OCI-LY3 (cell line): ENCODE data around the gene TMEM19.

Experiments used
- H2AFZ ChIP-seq: fragments of 200-600, 300-600 bp; shearing (Covaris generic); 2 replicates; pipeline ENCODE4 v1.6.0; 2014; ENCODE audit warnings: antibody characterized with exemption, low read depth, low read length
- H3K27ac ChIP-seq: fragments of 200-600, 300-600 bp; sonication (generic); 2 replicates; pipeline ENCODE4 v1.5.1; 2014; ENCODE audit warnings: mild to moderate bottlenecking, low read length, moderate library complexity, mixed read lengths
- H3K27me3 ChIP-seq: fragments of 200-600, 300-600 bp; sonication (generic); 2 replicates; pipeline ENCODE4 v1.6.1; 2014; ENCODE audit warnings: low read depth, low read length, mixed read lengths
- H3K36me3 ChIP-seq: fragments of 200-600, 300-600 bp; sonication (generic); replicated peaks from 2 replicates; pipeline ENCODE3; 2014; ENCODE audit warnings: low read depth, low read length, mixed read lengths
- H3K4me1 ChIP-seq: fragments of 300-600, 200-600 bp; sonication (generic); 2 replicates; pipeline ENCODE4 v1.6.1; 2014; ENCODE audit warnings: low read length, mixed read lengths
- H3K4me2 ChIP-seq: fragments of 200-600, 300-600 bp; sonication (generic); 2 replicates; pipeline ENCODE4 v1.6.1; 2014; ENCODE audit warnings: low read length, mixed read lengths
- H3K4me3 ChIP-seq: fragments of 300-600, 200-600 bp; sonication (generic); 2 replicates; pipeline ENCODE4 v1.5.1; 2014; ENCODE audit warnings: antibody characterized with exemption, mild to moderate bottlenecking, low read length, moderate library complexity
- H3K79me2 ChIP-seq: fragments of 300-600, 200-600 bp; shearing (Covaris generic); 2 replicates; pipeline ENCODE4 v1.6.1; 2014; ENCODE audit warnings: mild to moderate bottlenecking, low read length, mixed read lengths
- H3K9ac ChIP-seq: fragments of 300-600, 200-600 bp; shearing (Covaris generic); 2 replicates; pipeline ENCODE4 v1.6.0; 2014; ENCODE audit warnings: mild to moderate bottlenecking, low read length, moderate library complexity
- H3K9me3 ChIP-seq: fragments of 200-600, 300-600 bp; shearing (Covaris generic); 2 replicates; pipeline ENCODE4 v1.6.1; 2014; ENCODE audit warnings: low read length, mixed read lengths; ENCODE audit not compliant: insufficient read depth
- H4K20me1 ChIP-seq: fragments of 200-600, 300-600 bp; sonication (generic); 2 replicates; pipeline ENCODE4 v1.6.1; 2016; ENCODE audit warnings: low read length, mixed read lengths; ENCODE audit not compliant: insufficient read depth
- EZH2phosphoT487 ChIP-seq: fragments of 200-600 bp; shearing (Covaris generic); IDR thresholded peaks from 2 replicates; pipeline ENCODE4 v1.6.1; 2018; ENCODE audit warnings: antibody characterized with exemption, mixed run types, low read depth
- TF ChIP-seq, protein P1 (sequence below): fragments of 200-600, 300-600 bp; sonication (generic); IDR thresholded peaks from 2 replicates; pipeline ENCODE4 v1.5.1; 2014; ENCODE audit warnings: antibody characterized with exemption, low read length, low read depth

TMEM19 gene

DNA sequence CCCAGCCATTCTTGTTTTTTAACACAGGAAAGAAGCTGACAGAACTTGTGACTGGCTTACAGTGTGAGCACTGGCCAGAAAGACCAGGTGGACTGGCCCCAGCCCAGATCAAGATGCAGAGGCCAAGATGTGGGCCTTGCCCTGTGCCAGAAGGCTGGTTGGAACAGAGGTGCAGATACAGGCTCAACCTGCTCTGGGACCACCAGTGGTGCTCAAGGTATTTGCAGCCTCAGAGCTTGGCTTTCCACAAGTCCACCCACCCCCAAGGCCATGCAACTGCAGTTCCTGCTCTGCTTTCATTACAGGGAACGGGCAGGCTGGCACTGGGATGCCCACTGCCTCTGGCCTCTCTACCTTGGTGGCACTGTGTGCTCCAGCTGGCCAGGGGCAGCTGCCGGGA is 45.6 kb upstream of the TMEM19 start:
- H3K79me2 ChIP-seq = peaks cover 3% of the 10 kb centered on the region
- H3K4me2 ChIP-seq = no peak overlapping the region
- 0 out of 2 replicates have a peak, but pooled peaks cover 3% of the 10 kb centered on the region for H4K20me1 ChIP-seq
- H3K36me3 ChIP-seq = peaks cover 36% of the 10 kb centered on the region
- no peaks in the 10 kb centered on the region for H3K27me3 ChIP-seq
- no peak for TF ChIP-seq EZH2phosphoT487
- TF ChIP-seq, protein P1, sequence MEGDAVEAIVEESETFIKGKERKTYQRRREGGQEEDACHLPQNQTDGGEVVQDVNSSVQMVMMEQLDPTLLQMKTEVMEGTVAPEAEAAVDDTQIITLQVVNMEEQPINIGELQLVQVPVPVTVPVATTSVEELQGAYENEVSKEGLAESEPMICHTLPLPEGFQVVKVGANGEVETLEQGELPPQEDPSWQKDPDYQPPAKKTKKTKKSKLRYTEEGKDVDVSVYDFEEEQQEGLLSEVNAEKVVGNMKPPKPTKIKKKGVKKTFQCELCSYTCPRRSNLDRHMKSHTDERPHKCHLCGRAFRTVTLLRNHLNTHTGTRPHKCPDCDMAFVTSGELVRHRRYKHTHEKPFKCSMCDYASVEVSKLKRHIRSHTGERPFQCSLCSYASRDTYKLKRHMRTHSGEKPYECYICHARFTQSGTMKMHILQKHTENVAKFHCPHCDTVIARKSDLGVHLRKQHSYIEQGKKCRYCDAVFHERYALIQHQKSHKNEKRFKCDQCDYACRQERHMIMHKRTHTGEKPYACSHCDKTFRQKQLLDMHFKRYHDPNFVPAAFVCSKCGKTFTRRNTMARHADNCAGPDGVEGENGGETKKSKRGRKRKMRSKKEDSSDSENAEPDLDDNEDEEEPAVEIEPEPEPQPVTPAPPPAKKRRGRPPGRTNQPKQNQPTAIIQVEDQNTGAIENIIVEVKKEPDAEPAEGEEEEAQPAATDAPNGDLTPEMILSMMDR = no peak
- H2AFZ ChIP-seq = no peak overlapping the region
- no peak overlapping the region for H3K4me3 ChIP-seq
- H3K4me1 ChIP-seq = peaks cover 6% of the 10 kb centered on the region; the same call in 1 of the 2 replicates
- no peaks in the 10 kb centered on the region for H3K9me3 ChIP-seq
- H3K27ac ChIP-seq = no peak overlapping the region
- H3K9ac ChIP-seq = no peak overlapping the region

DNA sequence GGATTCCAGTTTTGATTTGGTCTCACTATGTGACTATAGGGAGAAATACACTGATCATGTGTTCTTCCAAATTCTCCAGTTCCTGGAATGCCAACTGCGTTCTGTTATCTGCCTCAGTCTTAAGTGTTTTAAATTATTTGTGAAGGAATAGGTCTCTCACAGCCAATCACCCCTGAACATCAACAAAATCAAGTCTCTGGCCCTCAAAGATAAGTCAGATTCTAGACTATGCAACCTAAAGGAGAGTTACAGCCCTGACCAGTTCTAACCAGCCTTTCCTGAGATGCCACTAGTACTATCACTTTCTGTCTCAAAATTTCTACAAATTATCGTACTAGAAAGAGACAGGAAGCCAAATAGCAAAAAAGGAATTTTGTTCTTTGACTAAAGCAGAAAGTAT is 44.5 kb upstream of the TMEM19 start:
- H3K36me3 ChIP-seq = peaks cover 36% of the 10 kb centered on the region
- H3K4me1 ChIP-seq = peaks cover 6% of the 10 kb centered on the region; the same call in 1 of the 2 replicates
- no peaks in the 10 kb centered on the region for H3K9me3 ChIP-seq
- no peak overlapping the region for H3K4me3 ChIP-seq
- no peak overlapping the region for H3K9ac ChIP-seq
- TF ChIP-seq, protein P1 = no peak
- no peak for TF ChIP-seq EZH2phosphoT487
- H3K79me2 ChIP-seq = peaks cover 3% of the 10 kb centered on the region
- no peak overlapping the region for H3K4me2 ChIP-seq
- H3K27ac ChIP-seq = no peak overlapping the region
- 0 out of 2 replicates have a peak, but pooled peaks cover 3% of the 10 kb centered on the region for H4K20me1 ChIP-seq
- H3K27me3 ChIP-seq = no peaks in the 10 kb centered on the region
- no peak overlapping the region for H2AFZ ChIP-seq

DNA sequence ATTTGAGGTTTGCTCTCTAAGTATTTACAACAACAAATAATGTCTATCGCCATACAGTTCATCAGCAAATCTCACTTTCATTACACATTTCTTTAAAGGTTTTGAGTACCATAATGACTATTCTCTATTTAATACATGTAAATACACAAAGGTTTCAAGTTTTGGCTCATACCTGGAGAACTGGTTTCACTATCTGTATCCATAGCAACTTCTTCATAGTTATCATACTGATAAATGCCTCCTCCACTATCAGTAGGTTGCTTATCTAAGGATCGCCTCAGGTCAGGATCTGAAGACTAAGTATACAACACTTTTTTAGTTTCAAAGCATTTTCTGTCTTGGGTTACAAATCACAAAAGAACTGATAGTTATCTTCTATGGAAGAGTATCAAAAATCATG is 43.6 kb upstream of the TMEM19 start:
- H4K20me1 ChIP-seq = 0 out of 2 replicates have a peak, but pooled peaks cover 3% of the 10 kb centered on the region
- H3K9me3 ChIP-seq = no peaks in the 10 kb centered on the region
- TF ChIP-seq EZH2phosphoT487 = no peak
- TF ChIP-seq, protein P1 = no peak
- peaks cover 43% of the 10 kb centered on the region for H3K36me3 ChIP-seq
- H3K4me1 ChIP-seq = peaks cover 6% of the 10 kb centered on the region; the same call in 1 of the 2 replicates
- peaks cover 10% of the 10 kb centered on the region for H3K79me2 ChIP-seq
- no peak overlapping the region for H3K4me2 ChIP-seq
- H3K4me3 ChIP-seq = no peak overlapping the region
- H3K27ac ChIP-seq = no peak overlapping the region
- H2AFZ ChIP-seq = no peak overlapping the region
- no peak overlapping the region for H3K9ac ChIP-seq
- H3K27me3 ChIP-seq = no peaks in the 10 kb centered on the region

DNA sequence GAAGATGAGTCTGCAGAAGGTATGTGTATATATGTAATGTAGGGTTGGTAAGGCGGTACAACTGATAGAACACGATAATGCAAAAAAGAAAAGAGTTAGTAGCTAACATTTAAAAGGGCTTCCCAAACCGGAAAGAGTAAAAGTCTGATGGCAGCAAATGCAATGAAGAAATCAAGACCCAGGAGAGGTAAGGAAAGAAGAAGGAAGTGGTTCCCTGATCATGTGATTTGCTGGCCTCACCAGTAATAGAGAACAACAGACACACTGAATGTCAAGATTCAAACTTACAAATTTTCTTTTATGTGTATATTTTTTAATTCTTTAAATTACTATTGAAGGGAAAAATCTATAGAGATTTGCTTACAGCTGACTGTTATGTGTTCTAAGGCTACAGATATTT is 40.6 kb upstream of the TMEM19 start:
- H3K9ac ChIP-seq = no peak overlapping the region

More for the DNA sequence above, 40.6 kb upstream of the TMEM19 start:
- no peak for TF ChIP-seq EZH2phosphoT487
- TF ChIP-seq, protein P1 = no peak
- Histone ChIP-seq H3K36me3 (peaks cover 56% of the 10 kb centered on the region), H3K27me3 (no peaks in the 10 kb centered on the region), H3K4me1 (peaks cover 6% of the 10 kb centered on the region; the same call in 1 of the 2 replicates), H2AFZ (no peak overlapping the region), H3K79me2 (peaks cover 36% of the 10 kb centered on the region), H4K20me1 (no peaks in the 10 kb centered on the region), H3K9me3 (no peaks in the 10 kb centered on the region), H3K27ac (no peak overlapping the region), H3K4me2 (no peak overlapping the region), H3K4me3 (no peak overlapping the region)
